PC-9 (cell line): ENCODE measurements around the gene NR4A2. TPM values are rescaled to one million over a fixed set of nuclear protein-coding genes. Genes with fewer than 3 reads are reported as not detected.

Experiments
- BruUV-seq: library from RNA; stranded (reverse); fragments of 400-500 nt; replicated peaks from 2 replicates; lab custom pipeline; 2021; lab: Mats Ljungman, UMichigan
- CTCF ChIA-PET: fragments of 300-600 bp; sonication (Branson Sonifier 250); formaldehyde crosslinking; loops from one replicate; lab custom pipeline; 2022; ENCODE audit warnings: antibody characterized with exemption; lab: Charles Lee
- POLR2A ChIA-PET: fragments of 300-600 bp; sonication (Branson Sonifier 250); formaldehyde crosslinking; loops from one replicate; lab custom pipeline; 2022; ENCODE audit warnings: antibody characterized with exemption; ENCODE audit not compliant: unreplicated experiment; lab: Charles Lee
- DNase-seq, 2 experiments: peaks; one replicate each; pipeline versions ENCODE4 v3.0.0 to v3.0.0-alpha.2; 2015 to 2022; ENCODE audit warnings: mixed read lengths in 1 of 2
- H2AFZ ChIP-seq: fragments of 200-600 bp; sonication (generic); 2 replicates; pipeline ENCODE4 v1.8.1; 2017; ENCODE audit warnings: antibody characterized with exemption
- H3F3A ChIP-seq: fragments of 200-600 bp; sonication (generic); 2 replicates; pipeline ENCODE4 v1.8.1; 2017; ENCODE audit warnings: antibody characterized with exemption, mild to moderate bottlenecking, low read depth; ENCODE audit not compliant: insufficient read depth
- H3K27ac ChIP-seq: fragments of 200-600 bp; sonication (generic); 2 replicates; pipeline ENCODE4 v1.6.1; 2016; ENCODE audit warnings: mixed run types
- H3K27me3 ChIP-seq: fragments of 200-600 bp; sonication (generic); 2 replicates; pipeline ENCODE4 v1.6.1; 2016; ENCODE audit warnings: low read depth, mixed run types; ENCODE audit not compliant: insufficient read depth
- H3K36me3 ChIP-seq: fragments of 200-600 bp; sonication (generic); 2 replicates; pipeline ENCODE4 v1.6.1; 2016; ENCODE audit warnings: low read depth, mixed run types
- H3K4me1 ChIP-seq: fragments of 200-600 bp; sonication (generic); replicated peaks from 2 replicates; pipeline ENCODE4 v1.6.1; 2016; ENCODE audit warnings: mixed run types; ENCODE audit not compliant: insufficient read depth
- H3K4me2 ChIP-seq: fragments of 200-600 bp; sonication (generic); 2 replicates; pipeline ENCODE4 v1.6.1; 2017; ENCODE audit warnings: mixed run types
- H3K4me3 ChIP-seq: fragments of 200-600 bp; sonication (generic); 2 replicates; pipeline ENCODE4 v1.6.1; 2016; ENCODE audit warnings: mixed run types
- H3K79me2 ChIP-seq: fragments of 200-600 bp; sonication (generic); 2 replicates; pipeline ENCODE4 v1.6.1; 2017; ENCODE audit warnings: low read depth, mixed run types
- H3K9me2 ChIP-seq: fragments of 200-600 bp; sonication (generic); 2 replicates; pipeline ENCODE4 v1.8.1; 2017; ENCODE audit warnings: mild to moderate bottlenecking; ENCODE audit not compliant: insufficient read depth
- H3K9me3 ChIP-seq: fragments of 200-600 bp; sonication (generic); 2 replicates; pipeline ENCODE4 v1.8.1; 2016; ENCODE audit warnings: low read depth; ENCODE audit not compliant: insufficient read depth
- H4K20me1 ChIP-seq: fragments of 200-600 bp; sonication (generic); 2 replicates; pipeline ENCODE4 v1.8.1; 2017; ENCODE audit not compliant: insufficient read depth
- CTCF ChIP-seq: fragments of 200-600 bp; sonication (generic); conservative IDR thresholded peaks from 2 replicates; pipeline ENCODE4 v1.6.1; 2017; ENCODE audit warnings: mixed run types, antibody characterized with exemption, mild to moderate bottlenecking, moderate library complexity
- EZH2 ChIP-seq: fragments of 200-600 bp; sonication (generic); IDR thresholded peaks from 2 replicates; pipeline ENCODE4 v1.8.0; 2017; ENCODE audit warnings: antibody characterized with exemption, low read depth
- intact Hi-C: fragments of 100-400 bp; cut with micrococcal nuclease; formaldehyde crosslinking; loops from one replicate; pipeline ENCODE4 v1.10.0; 2022; ENCODE audit not compliant: unreplicated experiment
- total RNA-seq: library from RNA; stranded (reverse); gene quantifications from 2 replicates; pipeline ENCODE4 v1.2.3, GENCODE V29; 2021

Gene NR4A2
- total RNA-seq, 1 experiment from 2014 or later: 3.0 TPM

DNA sequence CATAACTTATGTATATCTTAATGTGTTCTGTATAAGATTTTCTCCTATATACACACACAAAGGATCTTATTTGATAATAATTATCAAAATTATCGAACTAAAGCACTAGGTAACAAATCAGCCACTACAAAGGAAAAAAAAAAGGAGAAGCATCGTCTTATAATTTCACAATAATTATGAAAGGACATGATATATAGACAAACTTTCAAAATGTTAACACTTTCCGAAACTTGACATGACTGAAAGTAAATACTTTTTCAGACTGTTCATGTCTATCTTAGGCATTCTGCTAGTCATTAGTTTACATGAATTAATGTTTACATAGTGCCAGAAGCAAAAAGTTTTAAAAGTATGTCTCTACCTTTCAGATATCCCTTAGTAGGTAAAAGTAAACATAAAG is 7.3 kb upstream of the NR4A2 start:
- CTCF ChIA-PET: no interaction called here
- no TSS peak for BruUV-seq

GRCh38 chr2:156339110-156339847 is 6.8 kb upstream of the NR4A2 start:
- H4K20me1 ChIP-seq: no peaks in the 10 kb centered on the region
- peaks cover 13% of the 10 kb centered on the region; the same call in 1 of the 2 replicates for H3F3A ChIP-seq
- H3K27me3 ChIP-seq: no peaks in the 10 kb centered on the region
- ChIA-PET CTCF (no interaction called here), POLR2A (no interaction called here)
- intact Hi-C loops: loop anchor here (10.0 kb wide), 2 partner anchors 454 to 624 kb away; no protein-coding TSS in a partner anchor
- no peaks in the 10 kb centered on the region for H3K9me2 ChIP-seq
- TF ChIP-seq EZH2 (no peak), CTCF (no peak)
- no peaks in the 10 kb centered on the region for H3K79me2 ChIP-seq
- H3K9me3 ChIP-seq: no peaks in the 10 kb centered on the region
- H3K4me2 ChIP-seq: no peak overlapping the region
- no peak for DNase-seq
- H3K36me3 ChIP-seq: no peaks in the 10 kb centered on the region
- H2AFZ ChIP-seq: no peak overlapping the region
- peaks cover 19% of the 10 kb centered on the region for H3K4me1 ChIP-seq
- BruUV-seq: no TSS peak
- H3K4me3 ChIP-seq: no peak overlapping the region
- no peak overlapping the region for H3K27ac ChIP-seq

More for the DNA sequence above, 7.3 kb upstream of the NR4A2 start:
- Histone ChIP-seq H4K20me1 (no peaks in the 10 kb centered on the region), H3K27ac (no peak overlapping the region), H3K9me3 (no peaks in the 10 kb centered on the region), H3K36me3 (no peaks in the 10 kb centered on the region), H3K79me2 (no peaks in the 10 kb centered on the region), H3K4me3 (no peak overlapping the region), H2AFZ (no peak overlapping the region), H3K4me1 (peaks cover 19% of the 10 kb centered on the region), H3K4me2 (no peak overlapping the region), H3K27me3 (no peaks in the 10 kb centered on the region), H3F3A (peaks cover 13% of the 10 kb centered on the region; the same call in 1 of the 2 replicates), H3K9me2 (no peaks in the 10 kb centered on the region)
- TF ChIP-seq CTCF: no peak
- no peak for TF ChIP-seq EZH2
- DNase-seq: no peak
- POLR2A ChIA-PET: no interaction called here
- intact Hi-C loops: loop anchor here (2.0 to 10.0 kb wide), 5 partner anchors 97 to 1095 kb away; partner anchors contain the start of gene GPD2

DNA sequence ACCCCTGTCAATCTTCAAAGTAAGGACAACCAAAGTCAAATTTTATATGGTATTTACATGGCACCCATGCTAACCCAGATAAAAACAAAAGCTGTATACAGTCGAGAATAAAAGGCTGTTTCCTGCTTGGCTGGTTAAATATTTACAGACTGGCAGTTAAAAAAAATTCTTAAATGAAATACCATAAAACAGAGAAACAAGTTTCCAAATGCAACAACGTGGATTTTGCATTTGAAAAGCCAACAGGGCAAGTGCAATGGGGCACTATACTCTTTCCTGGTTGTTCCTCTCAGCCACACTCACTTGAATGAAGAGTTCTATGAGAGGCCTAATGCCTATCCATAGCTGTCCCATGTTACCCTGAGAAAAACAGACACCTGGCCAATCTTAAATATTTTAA is 6.1 kb upstream of the NR4A2 start:
- CTCF ChIA-PET: no interaction called here
- peaks cover 18% of the 10 kb centered on the region for H3K4me1 ChIP-seq
- TF ChIP-seq CTCF (no peak), EZH2 (no peak)
- no peaks in the 10 kb centered on the region for H3K36me3 ChIP-seq
- no peak overlapping the region for H3K4me2 ChIP-seq
- H2AFZ ChIP-seq: no peak overlapping the region
- H3K9me3 ChIP-seq: no peaks in the 10 kb centered on the region
- BruUV-seq: no TSS peak
- intact Hi-C loops: loop anchor here (10.0 kb wide), 2 partner anchors 454 to 624 kb away; no protein-coding TSS in a partner anchor
- H3K9me2 ChIP-seq: no peaks in the 10 kb centered on the region
- peaks cover 13% of the 10 kb centered on the region; the same call in 1 of the 2 replicates for H3F3A ChIP-seq
- H3K27me3 ChIP-seq: no peaks in the 10 kb centered on the region
- no peak overlapping the region for H3K4me3 ChIP-seq
- no peaks in the 10 kb centered on the region for H4K20me1 ChIP-seq
- DNase-seq: no peak
- no peak overlapping the region for H3K27ac ChIP-seq
- POLR2A ChIA-PET: no interaction called here
- no peaks in the 10 kb centered on the region for H3K79me2 ChIP-seq
